HCT116 (cell line): ENCODE results near the gene PPIAL4G.
"Not testable (repeated sequence)": the region's sequence is repeated elsewhere in the genome, so short reads cannot be mapped to it uniquely, and the experiment has no call there.

ENCODE experiments used
- CTCF ChIP-seq, 3 experiments: fragments of 200-600 bp in 1 of 3; sonication (generic) in 1 of 3; IDR thresholded peaks in 2 of 3; conservative IDR thresholded peaks in 1 of 3; 2 replicates each; pipeline ENCODE4 v1.5.1; 2012 to 2017; ENCODE audit warnings: low read depth in 2 of 3, low read length in 2 of 3, antibody characterized with exemption in 1 of 3, borderline replicate concordance in 1 of 3, control low read depth in 1 of 3, mild to moderate bottlenecking in 1 of 3, mixed read lengths in 1 of 3, mixed run types in 1 of 3, moderate library complexity in 1 of 3; ENCODE audit not compliant: insufficient read depth in 1 of 3
- MAX ChIP-seq: IDR thresholded peaks from 2 replicates; pipeline ENCODE4 v1.6.1; 2012
- POLR2A ChIP-seq: IDR thresholded peaks from 2 replicates; pipeline ENCODE4 v1.7.0; 2011; ENCODE audit warnings: borderline replicate concordance; ENCODE audit not compliant: insufficient read depth, insufficient read length; ENCODE audit errors: extremely low read depth

- TF ChIP-seq CTCF (IDR thresholded peaks at IDR 0.05 in 2 of 3, conservative IDR thresholded peaks at IDR 0.05 in 1 of 3; ENCODE audit: borderline replicate concordance in 1 of 3, insufficient read depth in 1 of 3, low read depth in 2 of 3, low read length in 2 of 3); POLR2A; MAX: not testable (repeated sequence)
Measured at GRCh38 chr1:148532158-148532557, 49.1 kb upstream of the PPIAL4G start.
